ENCODE results near the gene BYSL. TPM values are rescaled to one million over a fixed set of nuclear protein-coding genes. Genes with fewer than 3 reads are reported as not detected.

The BYSL gene
- total RNA-seq, 4 donors from 2014 or later, result 9.8 to 38.2 (median 11.8) TPM

- ATAC-seq (ENCODE audit: low FRiP score), result no peak
- no peak for DNase-seq (ENCODE audit: low spot score)
- no peak for TF ChIP-seq CTCF (IDR thresholded peaks at IDR 0.05)
Measured at GRCh38 chr6:41914343-41914742, 7.0 kb upstream of the BYSL start.

- ATAC-seq (ENCODE audit: low FRiP score), result no peak
- no peak for DNase-seq (ENCODE audit: low spot score)
- TF ChIP-seq CTCF (IDR thresholded peaks at IDR 0.05), result no peak
Measured at GRCh38 chr6:41914869-41915530, 6.3 kb upstream of the BYSL start.

- DNase-seq (ENCODE audit: low spot score) (no peak), ATAC-seq (ENCODE audit: low FRiP score) (peak; percentile 18)
- TF ChIP-seq CTCF (IDR thresholded peaks at IDR 0.05), result no peak
Measured at GRCh38 chr6:41917528-41917927, 3.8 kb upstream of the BYSL start.

- peak; percentile 12 for ATAC-seq (ENCODE audit: low FRiP score)
- DNase-seq (ENCODE audit: low spot score), result no peak
- no peak for TF ChIP-seq CTCF (IDR thresholded peaks at IDR 0.05)
Measured at GRCh38 chr6:41921712-41921998, 356 bp downstream of the BYSL start.

GRCh38 chr6:41922154-41922553, 855 bp downstream of the BYSL start:
- no peak for ATAC-seq (ENCODE audit: low FRiP score)
- no peak for DNase-seq (ENCODE audit: low spot score)
- TF ChIP-seq CTCF (IDR thresholded peaks at IDR 0.05), result no peak

GRCh38 chr6:41927253-41927652, 6.0 kb downstream of the BYSL start:
- no peak for TF ChIP-seq CTCF (IDR thresholded peaks at IDR 0.05)
- ATAC-seq (ENCODE audit: low FRiP score) (no peak), DNase-seq (ENCODE audit: low spot score) (no peak)

GRCh38 chr6:41929924-41930323, 8.6 kb downstream of the BYSL start:
- no peak for DNase-seq (ENCODE audit: low spot score)
- ATAC-seq (ENCODE audit: low FRiP score), result no peak
- TF ChIP-seq CTCF (IDR thresholded peaks at IDR 0.05), result no peak

Measured in omental fat pad (tissue), 4 donors.